ENCODE results near the gene GABRA4.

Gene GABRA4

GRCh38 chr4:46986922-46987638 lies 6.3 kb downstream of the GABRA4 start:
- H3K4me3 ChIP-seq (ENCODE audit: low read depth, low read length) = no peak overlapping the region
- DNase-seq (ENCODE audit: low read depth) = no peak
- TF ChIP-seq CTCF (IDR thresholded peaks at IDR 0.05; ENCODE audit: control insufficient read depth, extremely low read depth, insufficient read depth) = no peak

- no peak overlapping the region for H3K4me3 ChIP-seq (ENCODE audit: low read depth, low read length)
- TF ChIP-seq CTCF (IDR thresholded peaks at IDR 0.05; ENCODE audit: control insufficient read depth, extremely low read depth, insufficient read depth) = no peak
- no peak for DNase-seq (ENCODE audit: low read depth)
Measured at GRCh38 chr4:46984781-46985180, 8.6 kb downstream of the GABRA4 start.

- no peak for DNase-seq (ENCODE audit: low read depth)
- no peak for TF ChIP-seq CTCF (IDR thresholded peaks at IDR 0.05; ENCODE audit: control insufficient read depth, extremely low read depth, insufficient read depth)
- H3K4me3 ChIP-seq (ENCODE audit: low read depth, low read length) = no peak overlapping the region
Measured at GRCh38 chr4:46980851-46981250, 12.5 kb downstream of the GABRA4 start.

GRCh38 chr4:46979726-46980125 lies 13.7 kb downstream of the GABRA4 start:
- no peak overlapping the region for H3K4me3 ChIP-seq (ENCODE audit: low read depth, low read length)
- TF ChIP-seq CTCF (IDR thresholded peaks at IDR 0.05; ENCODE audit: control insufficient read depth, extremely low read depth, insufficient read depth) = no peak
- DNase-seq (ENCODE audit: low read depth) = no peak

GRCh38 chr4:46979283-46979682 lies 14.1 kb downstream of the GABRA4 start:
- no peak for TF ChIP-seq CTCF (IDR thresholded peaks at IDR 0.05; ENCODE audit: control insufficient read depth, extremely low read depth, insufficient read depth)

GRCh38 chr4:46977245-46977644 lies 16.1 kb downstream of the GABRA4 start:
- no peak for TF ChIP-seq CTCF (IDR thresholded peaks at IDR 0.05; ENCODE audit: control insufficient read depth, extremely low read depth, insufficient read depth)

More at GRCh38 chr4:46979283-46979682, 14.1 kb downstream of the GABRA4 start:
- H3K4me3 ChIP-seq (ENCODE audit: low read depth, low read length) = no peak overlapping the region
- no peak for DNase-seq (ENCODE audit: low read depth)

More at GRCh38 chr4:46977245-46977644, 16.1 kb downstream of the GABRA4 start:
- no peak for DNase-seq (ENCODE audit: low read depth)
- H3K4me3 ChIP-seq (ENCODE audit: low read depth, low read length) = no peak overlapping the region

All from LNCaP clone FGC (cell line).